Measurements from ENCODE around the gene WHRN.

The WHRN gene

GRCh38 chr9:114366334-114367128, 138.7 kb downstream of the WHRN start:
- DNase-seq (ENCODE audit: low read depth in 2 of 2) = no peak

GRCh38 chr9:114365194-114365593, 140.1 kb downstream of the WHRN start:
- DNase-seq (ENCODE audit: low read depth in 2 of 2) = no peak

- no peak for DNase-seq (ENCODE audit: low read depth in 2 of 2)
Observed at GRCh38 chr9:114364134-114365041, 140.9 kb downstream of the WHRN start.

GRCh38 chr9:114363424-114363823, 141.8 kb downstream of the WHRN start:
- DNase-seq (ENCODE audit: low read depth in 2 of 2) = no peak

- DNase-seq (ENCODE audit: low read depth in 2 of 2) = no peak
Observed at GRCh38 chr9:114362394-114362793, 142.9 kb downstream of the WHRN start.

GRCh38 chr9:114361542-114361941, 143.7 kb downstream of the WHRN start:
- no peak for DNase-seq (ENCODE audit: low read depth in 2 of 2)

- DNase-seq (ENCODE audit: low read depth in 2 of 2) = no peak
Observed at GRCh38 chr9:114359801-114360200, 145.5 kb downstream of the WHRN start.

GRCh38 chr9:114357911-114358328, 147.4 kb downstream of the WHRN start:
- DNase-seq (ENCODE audit: low read depth in 2 of 2) = no peak

- no peak for DNase-seq (ENCODE audit: low read depth in 2 of 2)
Observed at GRCh38 chr9:114357360-114357759, 147.9 kb downstream of the WHRN start.

GRCh38 chr9:114356792-114357191, 148.5 kb downstream of the WHRN start:
- DNase-seq (ENCODE audit: low read depth in 2 of 2) = no peak

- DNase-seq (ENCODE audit: low read depth in 2 of 2) = no peak
Observed at GRCh38 chr9:114355821-114356220, 149.5 kb downstream of the WHRN start.

All from stimulated activated CD8-positive, alpha-beta memory T cell treated with anti-CD3 and anti-CD28 coated beads, Interleukin-2, amount 100 ng/mL, for 1 hour (primary cell).